Spleen (tissue), 7 donors: ENCODE measurements around the gene MMD2.

Experiments
- CTCF ChIP-seq, 11 experiments: fragments of 200-600 bp in 7 of 11; fragments of 450-650 bp in 4 of 11; sonication (generic) in 4 of 11; IDR thresholded peaks in 8 of 11; conservative IDR thresholded peaks in 3 of 11; 1 replicate in 7 of 11; 2 replicates in 4 of 11; pipeline versions ENCODE4 v1.4.0 to v1.8.0; 2016 to 2021; ENCODE audit warnings: antibody characterized with exemption in 11 of 11, inconsistent platforms in 4 of 11, mild to moderate bottlenecking in 1 of 11
- POLR2A ChIP-seq, 3 donors: fragments of 450-650 bp; IDR thresholded peaks; one replicate each; pipeline ENCODE4 v1.5.1; 2017; ENCODE audit warnings: antibody characterized with exemption in 3 of 3, mild to moderate bottlenecking in 1 of 3
- POLR2AphosphoS5 ChIP-seq, 3 donors: sonication (generic); formaldehyde crosslinking; IDR thresholded peaks; one replicate each; pipeline ENCODE4 v1.5.1; 2017; ENCODE audit warnings: antibody characterized with exemption in 3 of 3
- donor health status: DM: no; HTN: no; CAD: no; lungs with moderate emphysema.
- donor health status: DM: no; HTN: no; CAD: no.
- donor health status: DM: no; HTN: no; CAD: no.

GRCh38 chr7:4861673-4862072 is 97.3 kb downstream of the MMD2 start, which contains the start of gene PAPOLB:
- TF ChIP-seq CTCF (IDR thresholded peaks at IDR 0.05 in 8 of 11, conservative IDR thresholded peaks at IDR 0.05 in 3 of 11), result no peak
- no peak for TF ChIP-seq POLR2A (IDR thresholded peaks at IDR 0.05)
- TF ChIP-seq POLR2AphosphoS5 (IDR thresholded peaks at IDR 0.05), result peak in 1 of 3 donors; percentile 74
